HFFc6 (cell line): ENCODE measurements around the gene PCDHGA1. TPM values are rescaled to one million over a fixed set of nuclear protein-coding genes. Genes with fewer than 3 reads are reported as not detected.
A peak's percentile ranks its signal among the peaks of the same experiment; 100 is the strongest.

Source experiments
- DNase-seq: peaks from one replicate; pipeline ENCODE4 v3.0.0-alpha.2; 2018
- H3K27ac Mint-ChIP-seq: 2 replicates; pipeline ENCODE4 v1.8.0; 2020; ENCODE audit warnings: mild to moderate bottlenecking, mixed read lengths
- H3K27me3 Mint-ChIP-seq: 2 replicates; pipeline ENCODE4 v1.8.0; 2021; ENCODE audit warnings: mild to moderate bottlenecking, moderate library complexity, mixed read lengths; ENCODE audit not compliant: insufficient read depth
- H3K36me3 Mint-ChIP-seq: 2 replicates; pipeline ENCODE4 v1.8.0; 2021; ENCODE audit warnings: low read depth, mixed read lengths
- H3K4me1 Mint-ChIP-seq: 2 replicates; pipeline ENCODE4 v1.8.0; 2020; ENCODE audit warnings: low read depth, mixed read lengths
- H3K4me3 Mint-ChIP-seq: 2 replicates; pipeline ENCODE4 v1.8.0; 2020; ENCODE audit warnings: mild to moderate bottlenecking, moderate library complexity, mixed read lengths
- H3K9me3 Mint-ChIP-seq: 2 replicates; pipeline ENCODE4 v1.8.0; 2020; ENCODE audit warnings: mild to moderate bottlenecking, mixed read lengths
- CTCF ChIP-seq: fragments of 200-600 bp; sonication (generic); IDR thresholded peaks from 2 replicates; pipeline ENCODE4 v1.5.0; 2021; ENCODE audit warnings: antibody characterized with exemption, mild to moderate bottlenecking
- total RNA-seq, 6 experiments: library from RNA; stranded (reverse); fragmentation: NEBNext Ultra II Directional; extraction: Animal tissue kit (Norgen Biotek cat#: 25700); gene quantifications; 2 replicates in 1 of 6; 3 replicates in 5 of 6; pipeline ENCODE4 v1.2.3, GENCODE V29; 2021

PCDHGA1 gene
- total RNA-seq, 6 experiments from 2014 or later: 0.91 to 1.6 (median 1.2) TPM

- Mint-ChIP-seq H3K9me3 (no peaks in the 10 kb centered on the region), H3K36me3 (peaks cover 32% of the 10 kb centered on the region), H3K27ac (no peak overlapping the region), H3K27me3 (no peaks in the 10 kb centered on the region), H3K4me3 (no peak overlapping the region), H3K4me1 (peaks cover 69% of the 10 kb centered on the region)
- DNase-seq: no peak
- no peak for TF ChIP-seq CTCF
These were observed 156.8 kb downstream of the PCDHGA1 start for GRCh38 chr5:141487131-141487530.

GRCh38 chr5:141488591-141489561 lies 158.6 kb downstream of the PCDHGA1 start, which contains the start of gene PCDHGC5:
PCDHGC5 (plus strand) TSS chr5:141489081; CDS start chr5:141489241, 160 bp downstream.
- H3K27ac Mint-ChIP-seq: peak within 1 kb of the TSS; percentile 83
- no peaks in the 10 kb centered on the region for H3K27me3 Mint-ChIP-seq
- H3K9me3 Mint-ChIP-seq: no peaks in the 10 kb centered on the region
- peak; percentile 76 for DNase-seq
- H3K4me3 Mint-ChIP-seq: peak within 1 kb of the TSS; percentile 81
- no peak for TF ChIP-seq CTCF
- H3K4me1 Mint-ChIP-seq: peaks cover 56% of the 10 kb centered on the region
- H3K36me3 Mint-ChIP-seq: peaks cover 32% of the 10 kb centered on the region

- no peak for TF ChIP-seq CTCF
- no peaks in the 10 kb centered on the region for H3K27me3 Mint-ChIP-seq
- peaks cover 26% of the 10 kb centered on the region for H3K36me3 Mint-ChIP-seq
- H3K27ac Mint-ChIP-seq: peak overlapping the region; percentile 83; the same call in 1 of the 2 replicates
- no peaks in the 10 kb centered on the region for H3K9me3 Mint-ChIP-seq
- H3K4me3 Mint-ChIP-seq: peak overlapping the region; percentile 81
- DNase-seq: no peak
- peaks cover 58% of the 10 kb centered on the region for H3K4me1 Mint-ChIP-seq
These were observed 159.5 kb downstream of the PCDHGA1 start for GRCh38 chr5:141489841-141490240.

- H3K4me3 Mint-ChIP-seq: no peak overlapping the region
- H3K4me1 Mint-ChIP-seq: peaks cover 61% of the 10 kb centered on the region
- no peaks in the 10 kb centered on the region for H3K27me3 Mint-ChIP-seq
- no peak for TF ChIP-seq CTCF
- no peak for DNase-seq
- no peaks in the 10 kb centered on the region for H3K9me3 Mint-ChIP-seq
- peak overlapping the region; percentile 83 for H3K27ac Mint-ChIP-seq
- H3K36me3 Mint-ChIP-seq: peaks cover 26% of the 10 kb centered on the region
These were observed 160.0 kb downstream of the PCDHGA1 start for GRCh38 chr5:141490271-141490670.

- Mint-ChIP-seq H3K27ac (no peak overlapping the region), H3K4me1 (peaks cover 66% of the 10 kb centered on the region), H3K4me3 (no peak overlapping the region), H3K9me3 (no peaks in the 10 kb centered on the region), H3K36me3 (peaks cover 26% of the 10 kb centered on the region), H3K27me3 (no peaks in the 10 kb centered on the region)
- no peak for DNase-seq
- no peak for TF ChIP-seq CTCF
These were observed 160.5 kb downstream of the PCDHGA1 start for GRCh38 chr5:141490771-141491170.
